Dedifferentiated amniotic fluid mesenchymal stem cell (primary cell): ENCODE measurements around the gene CRNKL1.

Experiments used
- DNase-seq: peaks from one replicate; pipeline ENCODE4 v3.0.0-alpha.2; 2016; ENCODE audit errors: extremely low spot score

Gene CRNKL1

DNA sequence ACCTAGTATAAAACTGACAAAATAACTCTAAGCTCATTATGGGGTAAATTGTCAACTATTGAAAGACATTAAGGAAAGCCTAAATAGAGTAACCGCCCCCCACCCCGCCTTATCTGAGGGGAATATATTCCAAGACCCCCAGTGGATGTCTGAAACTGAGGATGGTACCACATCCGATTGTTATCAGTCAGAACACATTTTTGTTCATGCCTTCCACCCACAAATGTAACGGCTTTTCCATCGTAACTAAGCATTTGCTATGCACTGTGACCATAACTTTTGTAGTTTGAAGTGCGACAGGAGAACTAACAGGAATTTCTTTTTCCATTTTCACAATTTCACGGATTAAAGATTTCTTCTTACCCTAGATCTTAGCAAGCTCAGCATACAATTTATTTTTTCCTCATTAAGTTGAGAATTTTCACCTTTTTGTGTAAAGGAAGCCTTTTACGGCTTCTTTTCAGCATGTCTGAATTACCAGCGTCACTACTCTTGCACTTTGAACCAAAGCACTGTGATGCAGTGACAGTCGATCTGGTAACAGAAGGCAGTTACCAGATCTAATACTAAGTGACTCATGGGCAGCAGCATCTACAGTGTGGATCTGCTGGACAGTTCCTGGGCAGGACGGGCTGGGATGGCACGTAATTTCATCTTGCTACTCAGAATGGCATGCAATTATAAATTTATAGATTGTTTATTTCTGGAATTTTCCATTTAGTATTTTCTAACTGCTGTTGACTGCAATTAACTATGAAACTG, 11.9 kb upstream of the CRNKL1 start:
- no peak for DNase-seq

DNA sequence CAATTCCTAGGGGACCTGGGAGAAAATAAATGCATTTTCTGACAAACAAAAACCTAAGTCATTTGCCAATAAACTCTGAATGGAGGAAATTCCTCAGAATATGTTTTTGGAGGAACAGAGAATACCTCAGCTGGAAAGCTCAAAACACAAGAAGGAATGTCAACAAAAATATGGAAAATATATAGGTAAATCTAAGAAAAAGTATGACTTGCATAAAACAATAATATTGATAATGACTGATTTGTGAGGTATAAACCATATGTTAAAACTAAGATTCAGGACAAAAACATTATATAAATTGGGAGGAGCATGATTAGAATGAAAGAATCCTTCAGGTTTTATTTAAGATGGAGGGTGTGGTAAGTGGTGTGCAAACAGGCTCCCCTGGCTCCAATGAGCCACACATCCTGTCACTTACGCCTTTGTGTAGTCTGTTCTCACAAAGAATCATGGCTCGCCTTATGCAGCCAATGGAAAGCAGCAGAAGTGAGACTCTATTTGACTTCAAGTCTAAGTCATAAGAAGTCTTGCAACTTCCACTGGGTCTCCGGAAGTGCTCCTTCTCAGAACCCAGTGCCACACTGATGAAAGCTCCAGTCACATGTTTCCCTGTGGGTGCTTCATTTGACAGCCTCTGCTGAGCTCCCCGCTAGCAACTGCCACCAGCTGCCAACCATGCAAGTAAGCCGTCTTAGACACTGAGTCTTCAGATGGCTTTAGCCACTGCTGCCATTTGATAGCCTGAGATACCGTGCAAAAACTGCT, 8.2 kb upstream of the CRNKL1 start:
- no peak for DNase-seq

DNA sequence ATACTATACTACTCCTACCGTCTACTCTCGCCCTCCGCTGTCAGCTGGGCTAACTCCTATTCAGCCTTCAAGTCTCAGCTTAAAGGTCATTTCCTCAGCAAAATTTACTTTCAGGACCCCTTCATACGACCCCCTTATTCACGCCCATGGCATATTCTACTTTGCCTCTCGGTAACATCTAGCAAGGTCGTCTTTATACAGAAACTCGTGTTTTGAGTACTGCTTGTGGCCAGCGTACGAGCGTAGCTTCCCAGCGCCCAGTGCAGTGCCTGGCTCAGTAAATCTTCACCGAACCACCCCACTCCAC, 546 bp downstream of the CRNKL1 start:
- DNase-seq, result no peak

DNA sequence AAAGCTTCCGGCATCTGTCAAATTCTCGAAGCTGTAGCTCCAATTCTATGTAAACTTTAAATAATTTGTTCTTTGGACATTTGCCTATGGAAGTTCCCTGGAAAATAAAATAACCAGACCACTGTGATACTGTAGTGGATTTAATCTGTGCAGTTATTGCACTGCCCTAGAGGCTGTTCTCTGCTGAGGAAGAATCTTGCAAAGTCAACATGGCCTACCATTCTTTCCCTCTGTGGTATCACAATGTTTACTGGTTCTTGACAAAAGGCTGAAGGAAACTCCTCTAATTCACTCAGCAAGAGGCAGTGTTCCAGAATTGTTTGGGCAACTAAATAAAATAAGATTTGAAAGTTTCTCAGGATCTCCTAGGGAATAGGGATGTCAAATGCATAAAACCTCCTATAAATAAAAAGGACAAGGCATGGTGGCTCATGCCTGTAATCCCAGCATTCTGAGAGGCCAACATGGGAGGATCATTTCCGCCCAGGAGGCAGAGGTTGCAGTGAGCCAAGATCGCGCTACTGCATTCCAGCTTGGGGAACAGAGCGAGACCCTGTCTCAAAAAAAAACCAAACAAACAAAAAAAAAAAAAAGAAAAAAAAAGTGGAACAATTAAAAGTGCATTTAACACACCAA, 12.4 kb downstream of the CRNKL1 start:
- DNase-seq, result no peak

DNA sequence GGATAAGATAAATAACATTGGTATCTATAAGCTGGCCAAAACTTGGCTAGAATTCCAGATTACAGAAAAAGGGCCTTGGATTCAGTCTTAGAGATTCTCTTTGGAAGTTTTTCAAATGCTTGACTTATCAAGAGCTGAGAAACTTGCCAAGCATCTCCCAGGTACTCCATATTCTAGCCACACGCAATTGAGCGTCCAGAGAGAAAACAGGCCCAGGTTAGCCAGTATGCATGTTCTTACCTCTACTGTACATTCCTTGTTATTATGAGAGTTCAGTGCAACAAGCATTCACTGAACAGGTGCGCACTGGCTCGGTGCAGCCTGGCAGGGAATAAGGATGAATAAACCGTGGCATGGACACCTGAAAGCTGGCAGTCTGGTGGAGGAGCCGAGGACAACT, 13.7 kb downstream of the CRNKL1 start:
- DNase-seq, result no peak

DNA sequence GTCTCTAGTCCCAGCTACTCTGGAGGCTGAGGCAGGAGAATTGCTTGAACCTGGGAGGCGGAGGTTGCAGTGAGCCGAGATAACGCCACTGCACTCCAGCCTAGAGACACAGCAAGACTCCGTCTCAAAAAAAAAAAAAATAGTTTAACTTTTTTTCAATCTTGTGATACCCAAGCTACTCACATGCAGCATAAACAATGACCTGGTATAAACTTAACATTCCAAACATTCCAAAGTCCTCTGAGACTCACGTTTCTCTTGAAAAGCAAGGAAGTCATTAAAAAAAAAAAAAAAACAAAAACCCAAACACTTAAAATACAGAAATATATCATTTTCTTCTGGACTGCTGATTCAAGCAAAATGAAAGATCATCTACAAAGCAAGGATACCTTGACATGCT, 14.3 kb downstream of the CRNKL1 start:
- DNase-seq, result peak; percentile 24

DNA sequence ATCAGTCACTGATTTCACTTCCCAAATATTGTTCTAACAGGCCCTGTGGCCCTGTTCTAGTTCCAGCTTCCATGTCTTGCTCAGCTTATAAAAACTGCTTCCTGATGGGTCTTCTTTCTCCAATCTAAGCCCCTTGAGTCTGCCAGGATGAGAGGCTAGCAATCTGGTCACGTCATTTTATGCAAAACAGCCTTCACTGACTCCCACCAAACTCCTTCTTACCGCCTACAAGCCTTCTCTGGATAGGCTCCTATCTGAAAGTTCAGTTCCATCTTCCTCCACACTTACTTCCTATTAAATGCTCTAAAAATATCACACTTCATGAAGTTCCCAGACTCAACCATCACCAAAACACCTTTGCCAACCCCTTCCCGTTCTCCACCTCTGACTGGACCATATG, 15.5 kb downstream of the CRNKL1 start:
- DNase-seq, result no peak

DNA sequence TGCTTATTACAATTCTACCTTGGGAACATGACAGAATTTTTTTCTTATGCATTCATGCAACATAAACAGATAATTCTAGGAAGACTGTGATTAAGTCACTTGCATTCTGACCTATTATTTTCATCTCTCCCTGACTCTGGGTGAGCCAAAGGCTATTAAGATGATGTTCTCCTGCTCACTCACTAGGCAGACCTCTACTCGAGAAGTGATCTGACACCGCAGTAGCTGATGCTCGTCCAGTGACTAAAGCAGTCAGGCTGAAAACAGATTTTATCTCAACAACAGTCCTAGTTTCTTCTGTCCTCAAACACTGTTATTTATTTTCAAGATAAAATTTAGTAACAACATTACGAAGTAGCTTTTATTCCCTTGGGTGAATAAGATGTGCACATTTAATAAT, 17.8 kb downstream of the CRNKL1 start:
- peak; percentile 19 for DNase-seq

DNA sequence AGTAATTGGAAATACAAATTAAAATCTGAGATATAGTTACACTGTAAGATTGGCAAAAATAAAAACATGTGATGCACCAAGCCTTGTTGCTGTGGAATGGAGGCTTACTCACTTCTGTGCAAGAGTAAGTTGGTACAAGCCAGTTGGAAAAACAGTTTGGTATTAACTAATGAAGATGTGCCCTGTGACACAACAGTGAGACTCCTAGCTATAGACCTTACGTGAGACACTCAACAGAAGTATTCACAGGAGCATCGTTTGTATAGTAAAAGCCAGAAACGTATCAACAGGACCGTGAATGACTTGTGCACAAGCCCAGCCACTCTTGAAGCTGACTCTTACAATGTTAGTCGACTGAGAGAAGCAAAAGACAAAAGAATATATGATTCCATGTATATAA, 20.5 kb downstream of the CRNKL1 start:
- no peak for DNase-seq

DNA sequence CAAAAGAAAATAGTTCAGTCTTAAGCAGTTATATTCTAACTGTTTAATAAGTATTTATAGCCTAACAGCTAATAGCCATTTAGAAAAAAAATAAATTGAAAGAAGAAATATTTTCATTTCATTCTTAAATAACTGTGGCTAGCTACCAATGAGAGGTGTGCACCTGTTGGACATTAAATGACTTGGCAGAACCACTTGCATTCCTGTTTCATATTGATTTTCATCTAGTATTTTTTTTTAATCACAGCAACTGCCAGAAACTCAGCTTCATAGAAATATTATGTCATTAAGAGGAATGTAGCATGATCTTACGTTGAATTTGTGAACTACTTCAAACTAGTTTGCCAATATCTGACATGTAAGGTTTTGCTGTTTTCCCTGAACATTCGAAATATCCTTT, 25.0 kb downstream of the CRNKL1 start:
- no peak for DNase-seq

DNA sequence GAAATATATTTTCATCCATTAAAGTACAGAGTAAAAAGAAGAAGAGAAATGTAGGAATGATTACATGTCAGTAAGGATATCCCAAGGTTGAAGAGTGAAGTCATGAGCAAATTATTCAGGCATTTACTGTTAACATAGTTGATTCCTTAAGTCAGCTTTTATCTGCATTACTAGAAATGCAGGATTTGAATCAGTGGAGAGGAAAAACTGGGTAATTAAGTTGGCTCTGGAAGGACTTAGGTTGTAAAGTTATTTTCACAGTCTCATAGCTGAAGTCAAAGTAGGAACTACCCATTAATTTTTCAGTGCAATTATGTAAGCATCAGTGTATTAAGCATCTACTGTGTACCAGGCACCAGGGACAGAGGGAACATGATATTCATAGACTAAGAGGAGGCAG, 27.3 kb downstream of the CRNKL1 start:
- DNase-seq, result peak; percentile 26

DNA sequence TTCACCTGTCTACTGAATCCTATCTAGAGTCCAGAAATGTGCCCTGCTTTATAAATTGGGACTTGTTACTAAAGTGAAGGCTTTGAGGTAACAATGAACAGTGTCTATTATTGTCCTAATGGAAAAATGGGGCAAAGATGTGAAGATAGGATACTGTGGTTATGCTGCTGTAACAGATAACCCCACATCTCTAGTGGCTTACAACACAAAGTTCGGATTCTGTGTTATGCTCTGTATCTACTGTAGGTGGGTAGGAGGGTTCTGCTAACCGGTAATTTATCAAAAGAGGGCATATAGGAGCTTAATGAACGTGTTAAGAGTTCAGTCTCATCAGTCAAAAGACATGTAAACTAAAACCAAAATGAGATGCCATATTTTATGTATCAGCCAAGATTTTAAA, 28.9 kb downstream of the CRNKL1 start:
- no peak for DNase-seq

DNA sequence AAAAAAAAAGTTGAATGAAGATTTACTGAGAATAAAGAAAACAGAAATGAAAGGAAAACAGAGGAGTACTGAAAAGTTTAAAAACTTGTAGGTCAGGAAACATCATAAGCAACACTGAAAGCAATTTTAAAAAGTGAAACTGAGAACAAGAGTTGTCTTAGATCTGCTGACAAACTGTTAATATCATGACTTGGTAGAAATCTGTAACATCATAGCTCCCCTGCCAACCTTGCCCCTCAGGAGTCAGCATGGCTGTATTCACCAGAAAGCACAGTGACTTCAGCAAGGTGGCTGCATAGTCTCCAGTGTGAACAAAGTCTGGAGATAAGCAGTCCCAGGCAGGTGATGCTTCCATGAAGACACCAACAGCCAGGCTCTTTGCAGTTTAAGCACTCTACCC, 29.8 kb downstream of the CRNKL1 start:
- DNase-seq, result no peak

DNA sequence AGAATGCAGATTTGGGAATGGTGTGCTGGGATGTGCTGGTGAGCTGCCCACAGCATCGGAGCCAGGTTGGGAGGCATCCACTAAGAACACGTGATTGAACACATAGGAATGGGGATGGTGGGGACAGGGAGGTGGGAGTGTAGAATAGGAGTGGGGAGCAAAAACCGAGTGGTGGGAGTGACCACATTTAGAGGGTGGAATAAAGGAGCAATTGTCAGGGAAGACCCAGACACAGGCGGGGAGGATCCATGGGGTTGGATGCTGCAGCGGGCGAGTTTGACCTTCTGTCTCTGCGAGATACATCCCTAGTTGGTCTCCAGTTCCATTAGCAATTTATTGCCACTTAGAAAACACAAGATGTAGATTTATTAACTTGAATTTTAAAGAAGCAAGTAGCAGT, 30.4 kb downstream of the CRNKL1 start:
- DNase-seq, result no peak

DNA sequence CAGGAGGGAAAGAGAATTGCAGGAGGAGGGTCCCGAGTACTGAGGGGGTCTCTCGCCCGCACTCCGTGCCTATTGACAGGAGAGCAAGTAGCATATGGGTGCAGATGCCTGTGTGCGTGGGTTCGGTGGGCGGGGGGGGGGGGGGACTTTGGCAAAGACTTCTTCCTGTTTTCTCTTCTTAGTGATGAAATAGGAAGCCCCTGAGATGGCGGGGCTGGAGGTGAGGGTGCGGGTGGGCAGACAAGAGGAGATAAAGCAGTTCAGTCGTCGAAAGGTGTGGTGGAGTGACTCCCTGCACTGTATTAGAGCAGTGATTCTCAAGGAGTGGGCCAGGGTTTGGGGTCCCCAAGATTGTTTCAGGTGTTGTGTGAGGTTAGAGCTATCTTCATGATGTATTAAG, 31.4 kb downstream of the CRNKL1 start:
- no peak for DNase-seq

DNA sequence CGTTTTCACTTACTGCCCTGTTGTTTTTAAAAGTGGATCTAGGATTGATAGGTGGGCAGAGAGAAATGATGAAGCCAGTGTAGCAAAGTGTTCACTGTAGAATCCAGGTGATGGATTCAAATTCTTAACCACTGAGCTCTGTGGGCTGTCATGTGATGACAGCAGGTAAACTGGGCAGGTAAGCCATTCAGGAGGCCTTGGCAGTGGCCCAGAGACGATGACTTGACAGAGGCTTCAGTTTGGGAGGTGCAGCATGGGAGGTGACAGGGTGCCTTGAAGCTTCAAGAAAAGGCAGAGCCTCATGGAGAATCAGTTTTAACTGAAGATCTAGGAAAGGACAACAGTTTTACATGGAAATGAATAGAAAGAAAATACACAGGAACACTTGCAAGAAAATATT, 33.1 kb downstream of the CRNKL1 start:
- no peak for DNase-seq

DNA sequence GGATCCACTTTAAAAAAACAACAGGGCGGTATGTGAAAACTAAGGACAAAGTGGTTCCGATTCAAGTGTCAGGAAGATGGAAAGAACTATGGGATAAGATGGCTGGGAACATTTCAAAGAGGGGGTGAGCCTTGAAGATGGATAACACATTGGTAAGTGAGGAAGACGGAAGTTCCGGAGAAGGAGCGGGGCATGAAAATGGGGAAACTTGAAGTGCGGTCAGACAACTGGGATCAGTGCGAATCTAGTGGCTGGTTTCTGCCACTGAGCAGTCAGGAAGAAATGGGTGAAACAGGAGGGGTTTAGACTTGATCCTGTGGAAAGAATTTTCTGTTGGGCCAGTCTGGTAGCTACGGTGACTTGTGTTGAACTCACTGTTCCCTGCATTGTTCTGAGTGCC, 33.9 kb downstream of the CRNKL1 start:
- DNase-seq, result no peak

DNA sequence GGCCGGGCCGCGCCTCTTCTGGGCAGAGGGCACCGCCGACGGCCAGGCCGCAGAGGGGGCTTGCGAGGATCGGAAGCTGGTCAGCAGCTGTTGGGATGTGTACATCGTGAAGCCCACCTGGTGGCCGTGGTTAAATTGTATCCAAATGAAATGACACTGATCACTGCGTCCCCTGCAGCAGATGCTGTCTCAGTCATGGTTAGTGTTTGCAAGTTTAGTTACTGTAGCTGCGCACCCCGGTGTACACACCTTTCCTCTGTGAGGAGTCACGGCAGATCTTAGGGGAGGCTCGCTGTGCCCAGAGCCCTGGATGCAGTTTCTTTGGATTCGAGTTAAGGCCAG, 34.5 kb downstream of the CRNKL1 start:
- no peak for DNase-seq

DNA sequence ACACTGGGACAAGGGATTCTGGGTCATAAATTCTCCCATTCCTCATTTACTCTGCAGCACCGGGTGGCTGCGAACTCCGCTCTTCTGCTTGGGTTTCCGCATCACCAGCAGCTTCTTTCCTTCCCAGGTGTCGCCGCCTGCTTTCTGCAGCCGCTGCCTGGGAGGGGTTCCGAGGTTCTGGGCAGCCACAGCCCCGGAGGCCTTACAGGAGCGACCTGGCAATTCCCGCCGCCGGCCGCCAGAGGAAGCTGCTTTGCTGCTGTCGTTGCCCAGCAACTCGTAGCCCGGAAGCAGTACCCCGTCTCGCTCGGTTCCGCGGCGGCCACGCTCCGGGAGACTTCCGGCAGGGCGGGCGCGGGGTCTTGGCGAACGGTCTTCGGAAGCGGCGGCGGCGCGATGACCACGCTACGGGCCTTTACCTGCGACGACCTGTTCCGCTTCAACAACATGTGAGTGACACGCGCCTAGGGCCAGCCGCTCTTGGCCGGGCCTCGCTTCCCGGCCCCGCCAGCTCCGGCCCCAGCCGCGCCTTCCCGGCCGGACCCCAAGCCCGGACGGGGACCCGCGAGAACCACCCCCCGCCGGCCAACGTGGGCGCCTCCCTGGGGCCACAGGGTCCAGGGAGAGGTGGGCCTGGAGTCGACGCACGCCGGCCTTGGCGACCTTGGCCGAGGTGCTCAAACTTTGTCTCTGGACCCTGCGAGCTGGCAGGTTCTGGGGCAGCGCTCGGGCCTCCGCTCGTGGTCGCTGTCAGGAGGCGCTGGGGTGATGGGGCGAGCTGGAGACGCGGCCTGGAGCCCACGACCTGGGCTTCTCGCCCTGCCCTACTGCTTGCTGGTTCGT, 35.0 kb downstream of the CRNKL1 start, which contains the start of gene NAA20:
Gene NAA20 (plus strand): TSS at position 362 of the 843 bp plus-strand sequence. CDS start 35 bp downstream, at position 397.
- peak; percentile 88 for DNase-seq

DNA sequence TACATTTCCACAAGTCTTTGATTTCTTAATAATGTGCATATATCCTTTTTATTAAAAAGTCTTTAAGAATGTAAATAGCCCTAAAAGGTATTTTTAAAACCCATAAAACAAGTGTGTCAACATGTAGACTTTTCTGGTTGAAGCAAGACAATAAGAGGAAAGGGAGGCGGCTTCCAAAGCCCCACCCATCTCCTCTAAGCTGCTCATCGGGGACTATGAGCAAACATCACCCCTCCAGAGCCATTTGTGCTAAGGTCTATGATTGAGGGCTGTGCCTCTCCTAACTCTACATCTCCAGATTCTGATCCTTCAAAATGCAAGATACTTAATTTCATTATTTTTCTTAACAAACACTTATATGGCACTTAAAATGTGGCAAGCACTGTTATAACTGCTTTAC, 37.6 kb downstream of the CRNKL1 start:
- no peak for DNase-seq

DNA sequence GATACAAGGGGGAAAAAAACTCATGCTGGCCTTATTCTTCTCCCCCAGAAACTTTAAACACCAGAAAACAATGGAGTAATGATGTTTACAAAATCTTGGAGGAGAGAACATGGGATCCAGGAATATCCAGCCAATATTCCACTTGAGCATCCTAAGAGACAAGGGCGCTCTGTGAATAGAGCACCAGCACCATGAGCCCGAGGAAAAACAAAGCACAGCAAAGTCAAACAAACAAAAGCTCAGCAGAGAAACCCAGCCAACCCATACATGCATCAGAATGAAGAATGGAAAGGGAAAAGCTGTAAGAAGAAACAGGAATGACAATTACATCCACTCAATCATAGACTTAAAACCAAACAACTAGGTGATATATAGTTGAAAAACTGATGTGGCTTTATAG, 39.7 kb downstream of the CRNKL1 start:
- DNase-seq, result no peak
